HepG2 (cell line): ENCODE data around the gene NMRAL1. TPM values are rescaled to one million over a fixed set of nuclear protein-coding genes. Genes with fewer than 3 reads are reported as not detected.

ENCODE experiments used
- ATAC-seq: fragments of 200-7000 bp; cut with Tn5 transposase; 3 replicates; pipeline ENCODE4 v1.9.1; 2020; ENCODE audit warnings: mild to moderate bottlenecking, moderate library complexity
- BruUV-seq: library from RNA; stranded (reverse); fragments of 400-500 nt; replicated peaks from 2 replicates; lab custom pipeline; 2021; lab: Mats Ljungman, UMichigan
- CTCF ChIA-PET: fragments of 300-600 bp; formaldehyde crosslinking; extraction: SDS; loops from one replicate; lab custom pipeline; 2021; ENCODE audit warnings: low total read pairs, inconsistent platforms, low intra/inter-chr PET ratio; lab: Yijun Ruan, JAX
- POLR2A ChIA-PET: fragments of 350-600 bp; sonication (Branson Sonifier 250); formaldehyde crosslinking; loops from one replicate; lab custom pipeline; 2020; ENCODE audit warnings: antibody characterized with exemption, inconsistent platforms; lab: Yijun Ruan, JAX
- DNase-seq: peaks from one replicate; pipeline ENCODE4 v3.0.0-alpha.2; 2015; ENCODE audit warnings: low spot score
- FAIRE-seq: peaks from 3 replicates; lab custom pipeline; 2011; peaks lifted over from hg19 to GRCh38; lab: Jason Lieb, UNC
- H2AFZ ChIP-seq: one replicate; pipeline ENCODE4 v1.6.1; 2011; ENCODE audit warnings: low read length, inconsistent platforms
- H3K27ac ChIP-seq: fragments of 300-600 bp; 3 replicates; pipeline ENCODE4 v1.8.0; 2011; ENCODE audit warnings: mixed run types, mild to moderate bottlenecking, mixed read lengths, low read length, inconsistent platforms; ENCODE audit not compliant: insufficient read depth; ENCODE audit errors: extremely low read length
- H3K27me3 ChIP-seq, 2 experiments: fragments of 200-600 bp in 1 of 2; 2 replicates in 1 of 2; 3 replicates in 1 of 2; pipeline versions ENCODE4 v1.6.0 to v1.8.0; 2011; ENCODE audit warnings: low read length in 2 of 2, mild to moderate bottlenecking in 2 of 2, moderate library complexity in 2 of 2, inconsistent platforms in 1 of 2; ENCODE audit not compliant: insufficient read depth in 2 of 2, control insufficient read depth in 1 of 2
- H3K36me3 ChIP-seq, 2 experiments: fragments of 200-600 bp in 1 of 2; replicated peaks in 1 of 2; 2 replicates in 1 of 2; 3 replicates in 1 of 2; pipeline versions ENCODE4 v1.5.1 to v1.8.0; 2011; ENCODE audit warnings: low read length in 2 of 2, inconsistent platforms in 1 of 2; ENCODE audit not compliant: insufficient read depth in 2 of 2, control insufficient read depth in 1 of 2
- H3K4me1 ChIP-seq: 2 replicates; pipeline ENCODE4 v1.5.1; 2012; ENCODE audit warnings: low read length, inconsistent platforms; ENCODE audit not compliant: insufficient read depth
- H3K4me2 ChIP-seq: 2 replicates; pipeline ENCODE4 v1.6.0; 2011; ENCODE audit warnings: low read depth, low read length, inconsistent platforms
- H3K4me3 ChIP-seq, 3 experiments: fragments of 200-600 bp in 1 of 3; sonication (generic), shearing (Covaris generic) in 1 of 3; replicated peaks in 1 of 3; 2 replicates each; pipeline ENCODE4 v1.5.1; 2011 to 2016; ENCODE audit warnings: low read length in 3 of 3, inconsistent platforms in 2 of 3, low read depth in 2 of 3, mild to moderate bottlenecking in 2 of 3, control low read depth in 1 of 3, mixed read lengths in 1 of 3; ENCODE audit not compliant: insufficient read depth in 1 of 3
- H3K79me2 ChIP-seq: one replicate; pipeline ENCODE4 v1.6.1; 2011; ENCODE audit warnings: low read length, inconsistent platforms; ENCODE audit not compliant: insufficient read depth
- H3K9ac ChIP-seq: 2 replicates; pipeline ENCODE4 v1.6.0; 2011; ENCODE audit warnings: mild to moderate bottlenecking, low read depth, low read length, inconsistent platforms; ENCODE audit not compliant: insufficient read depth
- H3K9me3 ChIP-seq: 2 replicates; pipeline ENCODE4 v1.5.1; 2012; ENCODE audit warnings: mild to moderate bottlenecking, low read length
- H4K20me1 ChIP-seq: 2 replicates; pipeline ENCODE4 v1.6.0; 2011; ENCODE audit warnings: inconsistent platforms, mild to moderate bottlenecking, low read length, moderate library complexity; ENCODE audit not compliant: insufficient read depth
- ARID4A ChIP-seq: sonication (generic); formaldehyde crosslinking; IDR thresholded peaks from 2 replicates; pipeline ENCODE4 v1.5.0; 2020; ENCODE audit warnings: mild to moderate bottlenecking, missing genetic modification reagents, borderline replicate concordance
- BORCS8-MEF2B ChIP-seq: sonication (generic); formaldehyde crosslinking; IDR thresholded peaks from 2 replicates; pipeline ENCODE4 v1.8.0; 2022; ENCODE audit warnings: mild to moderate bottlenecking, missing genetic modification reagents
- HDAC6 ChIP-seq: fragments of 200-600 bp; sonication (generic); IDR thresholded peaks from 2 replicates; pipeline ENCODE4 v1.7.0; 2017; ENCODE audit warnings: mild to moderate bottlenecking, antibody characterized with exemption, low read length, low read depth
- POLR2G ChIP-seq: fragments of 200-400 bp; formaldehyde crosslinking; IDR thresholded peaks from 2 replicates; pipeline ENCODE4 v1.6.1; 2018; ENCODE audit warnings: mild to moderate bottlenecking, low read depth, low read length, moderate library complexity
- ZBTB37 ChIP-seq: sonication (generic); formaldehyde crosslinking; IDR thresholded peaks from 2 replicates; pipeline ENCODE4 v1.4.0; 2020; ENCODE audit warnings: mild to moderate bottlenecking, missing genetic modification reagents
- WGBS: methylation state at CpG from one replicate; pipeline ENCODE4 v1.1.6; 2017; ENCODE audit warnings: low lambda C conversion rate; 5-methylcytosine and 5-hydroxymethylcytosine counted together
- in situ Hi-C: cut with HindIII; loops from 2 replicates; pipeline ENCODE4 v1.10.0; 2017; ENCODE audit warnings: low pct_unique_long_range_greater_than_20kb; ENCODE audit not compliant: extremely low pct_ligation_motif_present
- intact Hi-C: fragments of 100-400 bp; cut with micrococcal nuclease; formaldehyde crosslinking; loops from one replicate; pipeline ENCODE4 v1.10.0; 2022; ENCODE audit not compliant: unreplicated experiment
- polyA plus RNA-seq, 8 experiments: library from polyadenylated mRNA; depleted of rRNA in 3 of 8; stranded (reverse) in 7 of 8; unstranded in 1 of 8; fragments of >200 nt; fragmentation: Illumina TruSeq in 4 of 8; extraction: Trizol in 4 of 8; gene quantifications; 2 replicates each; pipeline versions ENCODE4 v1.2.1 to v1.2.3, GENCODE V29; 2011 to 2016; ENCODE audit warnings: low read depth in 4 of 8, missing spikeins in 1 of 8, mixed read lengths in 1 of 8; ENCODE audit not compliant: insufficient read depth in 1 of 8
- total RNA-seq, 5 experiments: library from RNA; depleted of rRNA; stranded (reverse); fragments of >200 nt; fragmentation: Illumina TruSeq; extraction: Trizol; gene quantifications; 2 replicates each; pipeline ENCODE4 v1.2.3, GENCODE V29; 2016; ENCODE audit warnings: low read depth in 1 of 5
- TF ChIP-seq, protein P1 (sequence below): sonication (generic); formaldehyde crosslinking; IDR thresholded peaks from 2 replicates; pipeline ENCODE4 v1.4.0; 2020; ENCODE audit warnings: missing genetic modification reagents

Gene NMRAL1
- total and polyA plus RNA-seq, 2 of the 13 experiments (the other 11 are each of a cell fraction or from before 2014, with no cell fraction given): 30.8 to 33.1 TPM

DNA sequence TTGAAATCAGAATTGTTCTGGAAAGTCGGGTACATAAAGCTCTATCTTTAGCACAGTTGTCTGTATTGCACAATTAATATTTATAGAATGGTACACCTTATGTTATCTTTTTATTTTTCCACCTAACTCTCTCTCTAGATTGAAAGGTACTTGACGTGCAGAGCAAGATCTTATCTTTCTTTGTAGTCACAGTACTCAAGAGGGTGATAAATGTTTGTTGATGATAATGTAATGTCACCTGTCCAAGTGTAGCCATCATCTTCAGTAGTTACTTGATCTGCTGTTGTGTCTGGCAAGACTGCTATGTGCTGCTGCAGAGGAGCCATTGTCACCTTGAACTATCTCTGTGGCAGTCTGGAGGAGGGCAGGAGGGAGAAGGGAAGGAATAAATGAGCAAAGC, 7.1 kb upstream of the NMRAL1 start:
- no TSS peak for BruUV-seq
- Histone ChIP-seq H3K9ac (no peak overlapping the region), H2AFZ (no peak overlapping the region)
- in situ Hi-C loops: no loop called here
- CTCF ChIA-PET: no interaction called here
- TF ChIP-seq ARID4A (CRISPR knock-in tag) (no peak), ZBTB37 (CRISPR knock-in tag) (no peak), BORCS8-MEF2B (CRISPR knock-in tag) (no peak), POLR2G (no peak), HDAC6 (no peak)
- TF ChIP-seq, protein P1, sequence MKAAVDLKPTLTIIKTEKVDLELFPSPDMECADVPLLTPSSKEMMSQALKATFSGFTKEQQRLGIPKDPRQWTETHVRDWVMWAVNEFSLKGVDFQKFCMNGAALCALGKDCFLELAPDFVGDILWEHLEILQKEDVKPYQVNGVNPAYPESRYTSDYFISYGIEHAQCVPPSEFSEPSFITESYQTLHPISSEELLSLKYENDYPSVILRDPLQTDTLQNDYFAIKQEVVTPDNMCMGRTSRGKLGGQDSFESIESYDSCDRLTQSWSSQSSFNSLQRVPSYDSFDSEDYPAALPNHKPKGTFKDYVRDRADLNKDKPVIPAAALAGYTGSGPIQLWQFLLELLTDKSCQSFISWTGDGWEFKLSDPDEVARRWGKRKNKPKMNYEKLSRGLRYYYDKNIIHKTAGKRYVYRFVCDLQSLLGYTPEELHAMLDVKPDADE (CRISPR knock-in tag): no peak
- TF ChIP-seq, all 625 proteins: peak for 0
- peaks cover 35% of the 10 kb centered on the region for H3K79me2 ChIP-seq
- H3K27me3 ChIP-seq: no peaks in the 10 kb centered on the region
- ATAC-seq (no peak), DNase-seq (no peak), FAIRE-seq (no peak)
- no peak overlapping the region for H3K4me2 ChIP-seq
- no peaks in the 10 kb centered on the region for H3K9me3 ChIP-seq
- intact Hi-C loops: no loop called here
- POLR2A ChIA-PET: no interaction called here
- H3K4me3 ChIP-seq: no peak overlapping the region
- H4K20me1 ChIP-seq: no peaks in the 10 kb centered on the region
- peaks cover 2 to 4% of the 10 kb centered on the region in 2 experiments; a peak in 2 of 5 replicates for H3K36me3 ChIP-seq
- no peak overlapping the region for H3K27ac ChIP-seq
- H3K4me1 ChIP-seq: peaks cover 47% of the 10 kb centered on the region
- 88% methylated on average over 2 of the region's 2 CpGs for WGBS
